Measurements from ENCODE around the gene TMC5.
A peak's percentile ranks its signal among the peaks of the same experiment; 100 is the strongest.

The TMC5 gene

GRCh38 chr16:19432429-19432828 is 14.7 kb downstream of the TMC5 start:
- H3K27ac ChIP-seq, result no peak overlapping the region; the same call in 1 of the 2 replicates
- no peak for TF ChIP-seq CTCF (conservative IDR thresholded peaks at IDR 0.05)

GRCh38 chr16:19434584-19434983 is 16.9 kb downstream of the TMC5 start:
- H3K27ac ChIP-seq, result no peak overlapping the region
- no peak for TF ChIP-seq CTCF (conservative IDR thresholded peaks at IDR 0.05)

GRCh38 chr16:19436540-19436939 is 18.9 kb downstream of the TMC5 start:
- no peak for TF ChIP-seq CTCF (conservative IDR thresholded peaks at IDR 0.05)
- H3K27ac ChIP-seq, result no peak overlapping the region

- no peak for TF ChIP-seq CTCF (conservative IDR thresholded peaks at IDR 0.05)
- H3K27ac ChIP-seq, result peak overlapping the region; percentile 23; the same call in 1 of the 2 replicates
These were observed 19.6 kb downstream of the TMC5 start for GRCh38 chr16:19437280-19437679.

GRCh38 chr16:19438739-19439138 is 21.1 kb downstream of the TMC5 start:
- H3K27ac ChIP-seq, result no peak overlapping the region
- no peak for TF ChIP-seq CTCF (conservative IDR thresholded peaks at IDR 0.05)

GRCh38 chr16:19439483-19439882 is 21.8 kb downstream of the TMC5 start:
- no peak for TF ChIP-seq CTCF (conservative IDR thresholded peaks at IDR 0.05)
- H3K27ac ChIP-seq, result no peak overlapping the region

- no peak overlapping the region for H3K27ac ChIP-seq
- TF ChIP-seq CTCF (conservative IDR thresholded peaks at IDR 0.05), result no peak
These were observed 26.0 kb downstream of the TMC5 start for GRCh38 chr16:19443659-19444058.
